HG03175 (cell line): ENCODE results near the gene TNFRSF19.

ENCODE experiments used
- ATAC-seq: cut with Tn5 transposase; IDR thresholded peaks from one replicate; pipeline ENCODE4 v1.9.1; 2021; ENCODE audit warnings: mild to moderate bottlenecking, moderate library complexity; ENCODE audit not compliant: unreplicated experiment

Gene TNFRSF19

GRCh38 chr13:23680845-23681669 lies 110.8 kb downstream of the TNFRSF19 start:
- no peak for ATAC-seq

- ATAC-seq: no peak
Observed at GRCh38 chr13:23683084-23683483, 112.9 kb downstream of the TNFRSF19 start.

- no peak for ATAC-seq
Observed at GRCh38 chr13:23684647-23685046, 114.4 kb downstream of the TNFRSF19 start.

- no peak for ATAC-seq
Observed at GRCh38 chr13:23685416-23685815, 115.2 kb downstream of the TNFRSF19 start.

GRCh38 chr13:23686948-23687347 lies 116.7 kb downstream of the TNFRSF19 start:
- no peak for ATAC-seq

- ATAC-seq: no peak
Observed at GRCh38 chr13:23687614-23688013, 117.4 kb downstream of the TNFRSF19 start.

- no peak for ATAC-seq
Observed at GRCh38 chr13:23688336-23688735, 118.1 kb downstream of the TNFRSF19 start.

- no peak for ATAC-seq
Observed at GRCh38 chr13:23690668-23691067, 120.5 kb downstream of the TNFRSF19 start.

GRCh38 chr13:23692816-23693215 lies 122.6 kb downstream of the TNFRSF19 start:
- ATAC-seq: no peak

- ATAC-seq: no peak
Observed at GRCh38 chr13:23695196-23695595, 125.0 kb downstream of the TNFRSF19 start.

GRCh38 chr13:23695711-23696464 lies 125.7 kb downstream of the TNFRSF19 start:
- ATAC-seq: peak; percentile 89

- ATAC-seq: no peak
Observed at GRCh38 chr13:23696610-23697009, 126.4 kb downstream of the TNFRSF19 start.

GRCh38 chr13:23697772-23698313 lies 127.6 kb downstream of the TNFRSF19 start:
- ATAC-seq: no peak

GRCh38 chr13:23699271-23699670 lies 129.1 kb downstream of the TNFRSF19 start:
- ATAC-seq: no peak

- ATAC-seq: no peak
Observed at GRCh38 chr13:23701186-23701585, 131.0 kb downstream of the TNFRSF19 start.

- ATAC-seq: no peak
Observed at GRCh38 chr13:23701636-23702035, 131.4 kb downstream of the TNFRSF19 start.

GRCh38 chr13:23703246-23703860 lies 133.1 kb downstream of the TNFRSF19 start:
- ATAC-seq: no peak

GRCh38 chr13:23705583-23705982 lies 135.4 kb downstream of the TNFRSF19 start:
- ATAC-seq: no peak

GRCh38 chr13:23707674-23708073 lies 137.5 kb downstream of the TNFRSF19 start:
- no peak for ATAC-seq

GRCh38 chr13:23709536-23709935 lies 139.3 kb downstream of the TNFRSF19 start:
- ATAC-seq: no peak

- ATAC-seq: no peak
Observed at GRCh38 chr13:23710366-23710765, 140.2 kb downstream of the TNFRSF19 start.
